OCI-LY1 (cell line): Measurements from ENCODE around the gene FTO.

Source experiments
- EZH2 ChIP-seq: fragments of 200-600 bp; sonication (generic), shearing (Covaris generic); IDR thresholded peaks from 2 replicates; pipeline ENCODE4 v1.8.0; 2017; ENCODE audit warnings: borderline replicate concordance, mixed run types, mild to moderate bottlenecking, antibody characterized with exemption, low read length, moderate library complexity, mixed read lengths
- TF ChIP-seq, protein P1 (sequence below): fragments of 200-600 bp; sonication (generic), shearing (Covaris generic); IDR thresholded peaks from 2 replicates; pipeline ENCODE4 v1.5.1; 2017; ENCODE audit warnings: mild to moderate bottlenecking, antibody characterized with exemption, low read length, moderate library complexity, mixed read lengths

DNA sequence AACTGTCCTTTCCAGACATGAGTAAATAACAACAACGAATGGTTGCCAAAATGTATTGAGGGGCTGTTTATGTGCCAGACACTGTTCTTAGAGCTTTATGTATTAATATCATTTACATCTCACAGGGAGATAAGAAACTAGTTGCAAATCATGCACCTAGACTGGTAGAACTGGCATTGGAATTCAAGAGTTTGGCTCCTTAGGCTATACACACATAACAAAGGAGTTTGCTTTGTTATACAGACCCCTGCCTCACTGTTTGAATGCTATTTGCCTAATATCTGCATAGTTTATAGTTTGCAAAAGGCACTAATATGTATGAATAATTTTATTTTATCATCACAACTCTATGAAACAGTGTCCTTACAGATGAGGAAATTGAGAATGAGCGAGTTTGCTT is 100.0 kb downstream of the FTO start:
- TF ChIP-seq, protein P1, sequence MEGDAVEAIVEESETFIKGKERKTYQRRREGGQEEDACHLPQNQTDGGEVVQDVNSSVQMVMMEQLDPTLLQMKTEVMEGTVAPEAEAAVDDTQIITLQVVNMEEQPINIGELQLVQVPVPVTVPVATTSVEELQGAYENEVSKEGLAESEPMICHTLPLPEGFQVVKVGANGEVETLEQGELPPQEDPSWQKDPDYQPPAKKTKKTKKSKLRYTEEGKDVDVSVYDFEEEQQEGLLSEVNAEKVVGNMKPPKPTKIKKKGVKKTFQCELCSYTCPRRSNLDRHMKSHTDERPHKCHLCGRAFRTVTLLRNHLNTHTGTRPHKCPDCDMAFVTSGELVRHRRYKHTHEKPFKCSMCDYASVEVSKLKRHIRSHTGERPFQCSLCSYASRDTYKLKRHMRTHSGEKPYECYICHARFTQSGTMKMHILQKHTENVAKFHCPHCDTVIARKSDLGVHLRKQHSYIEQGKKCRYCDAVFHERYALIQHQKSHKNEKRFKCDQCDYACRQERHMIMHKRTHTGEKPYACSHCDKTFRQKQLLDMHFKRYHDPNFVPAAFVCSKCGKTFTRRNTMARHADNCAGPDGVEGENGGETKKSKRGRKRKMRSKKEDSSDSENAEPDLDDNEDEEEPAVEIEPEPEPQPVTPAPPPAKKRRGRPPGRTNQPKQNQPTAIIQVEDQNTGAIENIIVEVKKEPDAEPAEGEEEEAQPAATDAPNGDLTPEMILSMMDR: no peak
- TF ChIP-seq EZH2: no peak
